Measurements from ENCODE around the gene MAOA.
"Not testable (repeated sequence)": the region's sequence is repeated elsewhere in the genome, so short reads cannot be mapped to it uniquely, and the experiment has no call there.

The MAOA gene

GRCh38 chrX:43656005-43656494 lies at the start of gene MAOA:
MAOA (plus strand) TSS chrX:43656299; CDS start chrX:43656342, 43 bp downstream.
- peak; percentile 14 for DNase-seq

DNA sequence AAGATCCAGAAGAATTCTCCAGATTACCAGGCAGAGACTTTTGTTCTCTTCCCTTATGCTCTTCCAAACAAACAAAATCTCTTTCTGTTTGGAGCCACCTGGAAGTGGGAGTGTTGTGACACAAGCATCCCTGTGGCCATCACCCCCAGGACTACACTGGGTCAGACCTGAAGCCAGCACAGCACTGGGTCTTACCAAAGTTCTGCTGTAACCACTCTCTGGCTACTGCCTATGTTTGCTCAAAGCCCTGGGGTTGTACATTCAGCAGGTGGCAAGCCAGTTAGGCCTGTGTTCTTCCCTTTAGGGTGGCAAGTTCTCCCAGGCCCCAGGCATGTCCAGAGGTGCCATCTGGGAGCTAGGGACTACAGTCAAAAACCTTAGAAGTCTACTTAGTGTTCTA lies 43.7 kb upstream of the MAOA start:
- DNase-seq: no peak

DNA sequence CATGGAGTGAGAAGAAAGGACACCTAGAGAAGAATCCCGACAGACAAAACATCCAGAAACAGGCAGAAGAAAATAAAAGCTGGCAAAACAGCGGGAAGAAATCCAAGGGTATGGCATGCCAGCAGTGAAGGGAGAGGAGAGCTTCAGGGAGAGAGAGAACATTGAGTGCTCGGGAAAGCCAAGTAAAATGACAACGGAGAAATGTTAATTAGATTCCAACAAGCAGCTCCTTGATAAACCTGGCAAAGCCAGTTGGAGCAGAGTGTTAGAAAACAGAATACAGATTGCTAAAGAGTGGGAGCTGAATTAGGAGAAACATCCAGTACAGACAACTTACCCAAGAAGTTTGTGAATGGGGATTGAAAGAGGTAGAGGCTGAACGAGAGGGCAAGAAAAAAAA lies 40.4 kb upstream of the MAOA start:
- no peak for DNase-seq

- DNase-seq: no peak
These were observed 37.5 kb upstream of the MAOA start for GRCh38 chrX:43618366-43619205.

- not testable (repeated sequence) for DNase-seq
These were observed 36.2 kb upstream of the MAOA start for GRCh38 chrX:43619861-43620260.

DNA sequence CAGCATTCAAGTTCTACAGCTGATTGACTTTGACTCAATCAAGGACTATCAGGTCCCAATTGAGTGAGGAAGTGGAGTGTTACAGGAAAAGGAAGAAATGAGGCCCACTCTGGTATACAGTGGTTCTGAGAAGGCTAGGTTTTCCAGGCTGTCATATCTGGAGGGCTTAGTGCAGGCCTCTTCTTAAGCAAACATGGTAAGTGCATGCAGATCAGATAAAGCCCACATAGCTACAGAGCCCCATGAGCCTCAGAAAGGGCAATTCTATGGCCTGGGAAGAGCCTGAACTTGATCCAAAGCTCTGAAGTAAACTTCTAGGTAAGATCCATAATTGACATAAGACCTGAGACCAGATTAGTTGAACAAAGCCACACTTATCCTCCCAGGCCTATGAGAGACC lies 29.0 kb upstream of the MAOA start:
- DNase-seq: no peak

DNA sequence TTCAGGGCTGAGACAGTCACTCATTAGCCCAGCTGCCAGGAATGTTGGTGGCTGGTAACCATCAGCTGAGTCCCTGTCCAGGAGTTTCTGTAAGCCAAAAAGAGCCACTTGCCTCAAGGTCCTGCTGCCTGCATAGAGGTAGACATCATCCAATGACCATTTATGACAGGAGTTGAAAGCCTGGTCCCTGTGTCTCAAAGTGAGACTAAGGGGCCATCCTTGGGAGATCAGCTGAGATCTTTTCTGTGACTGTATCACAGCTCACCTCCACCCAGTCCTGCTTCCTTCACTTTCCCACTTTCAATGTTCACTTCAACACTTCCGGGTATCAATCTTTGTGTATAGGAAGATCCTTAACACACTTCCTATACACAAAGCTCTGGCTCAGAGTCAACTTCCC lies 28.4 kb upstream of the MAOA start:
- DNase-seq: no peak

- DNase-seq: no peak
These were observed 26.9 kb upstream of the MAOA start for GRCh38 chrX:43629229-43629628.

DNA sequence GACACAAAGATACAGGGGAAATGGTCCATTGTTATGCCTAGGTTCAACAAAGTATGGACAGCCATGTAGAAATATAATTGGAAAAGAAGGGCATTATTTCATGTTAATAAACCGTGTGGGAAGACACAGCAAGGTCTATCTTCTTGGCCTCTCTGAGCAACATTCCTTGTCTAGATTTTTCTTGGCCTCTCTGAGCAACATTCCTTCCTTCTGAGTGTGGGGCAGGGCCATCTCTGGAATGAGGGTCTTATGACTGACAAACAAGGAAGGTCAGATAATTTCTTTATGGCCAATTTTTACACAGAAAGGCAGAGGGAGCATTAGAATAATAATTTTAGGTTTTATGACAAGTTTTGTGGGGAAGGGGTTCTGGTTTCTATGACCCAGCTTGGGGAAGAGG lies 24.3 kb upstream of the MAOA start:
- DNase-seq: no peak

DNA sequence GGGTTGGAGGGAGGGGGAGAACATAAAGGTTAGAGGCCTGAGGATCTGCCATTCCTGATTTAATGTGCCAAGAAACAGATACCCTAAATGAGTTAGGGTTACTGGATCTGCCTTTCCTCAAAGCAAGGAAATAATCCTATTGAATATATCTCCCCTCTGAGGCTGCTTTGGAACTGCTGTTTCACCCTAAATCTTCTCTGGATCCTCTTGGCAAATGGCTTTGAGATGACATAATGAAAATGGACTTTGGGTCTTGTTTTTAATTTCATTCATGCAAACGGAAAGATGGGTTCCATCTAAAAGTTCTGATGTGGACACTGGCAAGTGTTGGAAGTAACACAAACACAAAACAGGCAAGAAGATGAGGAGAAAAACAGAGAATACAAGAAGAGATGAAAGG lies 23.0 kb upstream of the MAOA start:
- no peak for DNase-seq

DNA sequence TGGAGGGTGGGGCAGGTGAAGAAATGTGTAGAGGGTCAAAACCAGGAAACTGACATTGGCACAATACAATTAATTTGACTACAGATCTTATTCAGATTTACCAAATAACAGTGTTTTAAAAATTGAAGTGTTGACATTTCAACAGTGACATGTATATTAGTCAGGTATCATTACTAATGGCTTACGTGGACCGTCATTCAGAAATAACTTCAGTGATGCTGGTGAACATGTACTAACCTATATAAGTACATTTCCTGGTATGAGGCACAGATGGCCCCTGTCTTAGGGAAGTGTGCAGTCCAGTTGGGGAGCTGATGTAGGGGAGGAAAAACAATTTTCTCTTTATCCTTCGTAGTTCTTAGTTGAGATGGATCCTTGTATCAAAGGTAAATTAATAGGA lies 22.3 kb upstream of the MAOA start:
- no peak for DNase-seq

DNA sequence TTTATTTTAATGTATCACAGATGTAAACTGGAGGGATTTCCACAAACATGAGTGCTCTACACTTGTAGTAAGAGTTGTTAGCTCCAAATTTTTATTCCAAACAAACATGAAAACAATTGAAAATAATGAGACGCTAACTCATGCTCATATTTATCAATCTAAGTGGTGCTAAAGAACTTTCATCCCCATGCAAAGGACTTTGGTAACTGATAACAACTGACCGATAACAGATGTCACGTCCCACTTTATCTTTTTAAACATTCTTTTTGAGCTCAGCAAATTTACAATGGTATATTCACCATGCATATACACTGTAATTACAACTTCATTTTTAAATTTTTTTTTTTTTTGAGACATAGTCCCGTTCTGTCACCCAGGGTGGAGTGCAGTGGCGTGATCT lies 15.6 kb upstream of the MAOA start:
- DNase-seq: no peak

DNA sequence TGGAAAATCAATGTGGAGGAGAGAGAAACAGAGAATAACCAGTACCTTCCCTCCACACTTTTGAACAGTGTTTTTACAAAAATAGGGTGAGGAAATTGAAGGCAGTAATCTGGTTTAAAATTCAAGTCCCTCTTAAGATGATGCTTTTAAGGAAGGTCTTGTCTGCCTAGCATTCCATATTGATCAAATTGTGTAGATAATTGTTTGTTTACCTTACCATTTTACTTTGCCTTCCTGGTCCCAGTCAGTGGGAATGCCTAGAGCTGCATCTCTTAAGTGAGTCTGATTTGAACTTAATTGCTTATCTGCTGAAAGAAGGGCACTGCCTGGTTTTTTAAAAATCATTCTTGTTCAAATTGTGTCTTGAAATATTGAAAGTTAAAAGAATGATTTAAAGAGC lies 14.4 kb upstream of the MAOA start:
- DNase-seq: no peak

DNA sequence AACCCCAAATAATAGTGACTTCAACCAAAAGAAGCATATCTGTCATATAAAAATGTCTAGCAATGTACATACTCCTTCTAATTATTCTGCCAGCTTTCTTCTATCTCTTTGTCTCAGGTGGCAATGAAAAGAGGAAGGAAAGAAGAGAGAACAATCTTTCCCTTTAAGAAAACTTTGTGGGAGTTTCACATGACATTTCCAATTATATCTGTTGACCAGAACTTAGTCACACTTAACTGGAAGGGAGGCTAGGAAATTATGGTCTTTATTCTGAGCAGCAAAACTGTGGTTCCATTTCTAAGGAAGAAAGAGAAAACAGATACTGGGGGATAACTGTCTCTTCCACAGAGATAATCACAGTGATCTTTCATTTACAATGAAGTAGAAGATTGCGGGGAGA lies 12.9 kb upstream of the MAOA start:
- DNase-seq: no peak

DNA sequence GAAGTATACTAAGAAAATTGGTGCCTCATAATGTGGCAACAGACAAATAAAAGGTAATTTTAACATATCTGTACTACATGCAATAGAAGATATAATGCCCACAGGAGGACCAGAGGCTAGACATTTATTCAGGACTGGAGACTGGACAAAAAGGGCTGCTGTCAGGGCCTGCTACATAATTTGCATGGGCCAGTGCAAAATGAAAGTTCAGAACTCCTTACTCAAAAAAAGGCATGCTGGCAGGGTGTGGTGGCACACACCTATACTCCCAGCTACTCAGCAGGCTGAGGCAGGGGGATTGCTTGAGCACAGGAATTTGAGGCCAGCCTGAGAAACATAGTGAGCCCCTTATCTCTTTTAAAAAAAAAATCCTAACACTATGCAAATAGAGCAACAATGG lies 12.4 kb upstream of the MAOA start:
- DNase-seq: no peak

GRCh38 chrX:43644124-43644701 lies 11.9 kb upstream of the MAOA start:
- DNase-seq: no peak

GRCh38 chrX:43646800-43647199 lies 9.3 kb upstream of the MAOA start:
- no peak for DNase-seq

DNA sequence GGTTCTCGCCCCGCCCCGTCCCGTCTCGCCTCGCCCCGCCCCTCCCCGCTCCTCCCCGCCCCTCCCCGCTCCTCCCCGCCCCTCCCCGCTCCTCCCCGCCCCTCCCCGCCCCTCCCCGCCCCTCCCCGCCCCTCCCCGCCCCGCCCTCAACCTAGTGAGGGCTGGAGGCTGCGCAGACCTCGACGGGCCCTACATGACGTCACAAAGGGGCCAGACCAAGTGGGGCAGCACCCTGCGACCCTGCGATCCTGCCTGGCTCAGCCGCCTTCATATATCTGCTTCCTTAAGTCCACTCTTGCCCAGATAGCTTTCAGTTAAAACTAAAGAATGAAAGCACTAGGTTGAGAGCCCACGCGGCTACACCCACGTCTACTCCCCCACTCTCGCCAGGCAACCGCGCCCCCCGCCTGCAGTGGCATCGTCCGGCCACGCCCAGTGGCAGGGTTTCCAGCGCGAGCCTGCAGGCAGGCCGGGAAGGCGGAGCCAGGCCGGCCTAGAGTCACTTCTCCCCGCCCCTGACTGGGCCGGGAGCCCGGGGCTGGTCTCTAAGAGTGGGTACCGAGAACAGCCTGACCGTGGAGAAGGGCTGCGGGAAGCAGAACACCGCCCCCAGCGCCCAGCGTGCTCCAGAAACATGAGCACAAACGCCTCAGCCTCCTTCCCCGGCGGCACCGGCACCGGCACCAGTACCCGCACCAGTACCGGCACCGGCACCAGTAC lies 1.5 kb upstream of the MAOA start:
- DNase-seq: peak; percentile 80

GRCh38 chrX:43655151-43656004 lies 721 bp upstream of the MAOA start:
- peak; percentile 14 for DNase-seq

DNA sequence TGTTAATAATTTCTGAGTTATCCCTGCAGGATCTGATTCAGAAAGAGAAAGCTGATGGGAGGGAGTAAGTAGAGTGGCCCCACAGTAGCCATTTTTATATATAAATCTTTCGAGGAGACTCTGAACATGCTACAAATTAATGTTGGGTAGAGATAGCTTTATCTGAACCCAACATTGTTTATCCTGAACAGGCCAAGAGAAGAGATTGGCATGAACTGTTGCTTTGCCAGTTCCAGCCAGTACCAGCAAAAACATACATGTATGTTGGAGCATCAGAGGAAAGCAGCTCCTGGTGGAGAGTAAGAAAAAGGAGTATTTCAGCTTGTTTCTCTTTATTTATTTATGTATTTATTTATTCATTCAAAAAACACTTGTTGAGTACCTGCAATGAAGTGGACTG lies 1.6 kb downstream of the MAOA start:
- DNase-seq: no peak

- DNase-seq: no peak
These were observed 5.6 kb downstream of the MAOA start for GRCh38 chrX:43661521-43662240.

DNA sequence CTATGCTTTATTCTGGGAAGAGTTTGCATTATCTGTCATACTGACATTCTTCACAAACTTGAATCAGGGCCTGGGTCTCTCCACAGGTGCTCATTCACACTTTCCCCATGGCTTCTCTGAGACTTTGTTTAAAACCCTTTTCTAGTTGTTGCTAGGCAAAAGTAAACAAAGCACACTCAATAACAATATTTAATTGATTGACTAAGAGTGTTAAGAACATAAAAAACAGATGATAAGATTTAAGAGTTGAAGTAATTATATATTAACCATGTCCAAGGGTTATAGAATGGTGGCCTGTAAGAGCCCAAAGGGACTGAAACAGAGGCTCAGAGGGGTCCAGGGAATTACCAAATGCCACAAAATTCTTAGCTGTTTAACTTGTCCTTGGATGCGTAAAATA lies 7.1 kb downstream of the MAOA start:
- DNase-seq: no peak
